Adipocyte (in vitro differentiated cells): Measurements from ENCODE around the gene SLC25A21.

Source experiments
- DNase-seq: peaks from one replicate; pipeline ENCODE4 v3.0.0-alpha.2; 2015; ENCODE audit warnings: low read depth
- H3K27me3 ChIP-seq: replicated peaks from 2 replicates; pipeline ENCODE4 v1.7.0; 2013; ENCODE audit warnings: mild to moderate bottlenecking, low read length, moderate library complexity; ENCODE audit not compliant: control insufficient read depth, insufficient read depth
- H3K36me3 ChIP-seq: 2 replicates; pipeline ENCODE4 v1.7.0; 2013; ENCODE audit warnings: low read length, mild to moderate bottlenecking, moderate library complexity; ENCODE audit not compliant: control insufficient read depth, insufficient read depth, severe bottlenecking
- H3K4me1 ChIP-seq: 2 replicates; pipeline ENCODE4 v1.7.0; 2013; ENCODE audit warnings: mild to moderate bottlenecking, low read length, moderate library complexity; ENCODE audit not compliant: control insufficient read depth, insufficient read depth
- H3K4me3 ChIP-seq: 2 replicates; pipeline ENCODE4 v1.7.0; 2013; ENCODE audit warnings: mild to moderate bottlenecking, low read length, moderate library complexity
- H3K9ac ChIP-seq: 2 replicates; pipeline ENCODE4 v1.7.0; 2013; ENCODE audit warnings: mild to moderate bottlenecking, low read length, moderate library complexity
- H3K9me3 ChIP-seq: 2 replicates; pipeline ENCODE4 v1.7.0; 2013; ENCODE audit warnings: mild to moderate bottlenecking, low read length, moderate library complexity; ENCODE audit not compliant: control insufficient read depth

Gene SLC25A21

DNA sequence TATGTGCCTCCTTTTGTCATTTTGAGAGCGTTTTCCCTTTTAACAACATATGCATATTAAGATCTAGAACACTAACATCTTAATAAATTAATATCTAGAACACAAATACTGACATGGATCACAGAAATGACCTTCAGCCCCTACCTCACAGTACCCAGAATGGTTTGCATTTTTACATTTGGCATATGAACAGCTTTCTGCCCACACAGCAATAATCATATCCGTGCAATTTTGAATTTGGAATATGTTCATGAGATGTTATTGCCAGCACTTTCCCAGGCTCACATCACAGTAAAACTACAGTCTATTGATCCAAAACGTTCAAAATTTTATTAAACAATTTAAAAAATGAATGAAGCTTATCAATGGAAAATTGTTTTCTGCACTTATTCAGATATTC is 114.6 kb downstream of the SLC25A21 start:
- Histone ChIP-seq H3K9me3 (peaks cover 12% of the 10 kb centered on the region), H3K36me3 (no peaks in the 10 kb centered on the region), H3K4me1 (no peaks in the 10 kb centered on the region), H3K4me3 (no peak overlapping the region), H3K27me3 (peaks cover 4% of the 10 kb centered on the region), H3K9ac (no peak overlapping the region)
- DNase-seq: no peak

DNA sequence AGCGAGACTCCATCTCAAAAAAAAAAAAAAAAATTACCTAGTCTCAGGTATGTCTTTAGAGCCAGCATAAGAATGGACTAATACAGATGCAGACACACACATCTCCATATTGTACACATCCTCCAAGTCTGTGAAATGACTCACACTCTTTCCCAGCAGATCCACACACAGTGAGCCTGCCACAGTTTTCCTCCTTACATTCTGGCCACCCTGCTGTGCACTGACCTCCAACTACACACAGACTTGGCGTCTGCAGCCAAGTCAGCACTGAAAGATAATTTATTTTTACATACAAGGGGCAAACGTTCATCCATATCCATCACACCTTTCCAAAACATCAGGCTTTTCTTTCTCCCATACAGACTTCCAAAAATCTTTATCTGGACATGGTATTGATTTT is 115.9 kb downstream of the SLC25A21 start:
- no peak overlapping the region for H3K4me3 ChIP-seq
- peaks cover 4% of the 10 kb centered on the region for H3K27me3 ChIP-seq
- no peak overlapping the region for H3K9ac ChIP-seq
- no peak for DNase-seq
- H3K4me1 ChIP-seq: no peaks in the 10 kb centered on the region
- no peaks in the 10 kb centered on the region for H3K36me3 ChIP-seq
- peaks cover 12% of the 10 kb centered on the region for H3K9me3 ChIP-seq

DNA sequence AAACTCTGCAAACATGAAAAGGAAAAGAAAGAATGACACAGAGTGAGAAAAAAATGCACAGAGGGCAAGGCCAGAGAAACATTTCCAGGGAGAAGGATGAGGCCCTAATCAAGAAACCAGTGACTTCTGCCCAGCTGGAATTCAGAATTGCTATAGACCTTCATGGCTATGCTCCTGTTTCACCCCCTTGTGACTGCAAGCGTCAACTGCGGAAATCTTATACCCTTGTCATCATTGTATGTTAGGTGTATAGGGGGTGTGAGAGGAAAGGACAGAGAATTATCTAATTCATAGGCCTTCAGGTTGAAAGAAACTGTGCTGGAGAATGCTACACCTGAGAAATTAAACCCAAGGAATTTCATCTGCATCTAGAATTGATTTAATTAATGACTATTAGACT is 117.5 kb downstream of the SLC25A21 start:
- Histone ChIP-seq H3K9ac (no peak overlapping the region), H3K4me1 (no peaks in the 10 kb centered on the region), H3K9me3 (peaks cover 12% of the 10 kb centered on the region), H3K27me3 (no peaks in the 10 kb centered on the region), H3K36me3 (no peaks in the 10 kb centered on the region), H3K4me3 (no peak overlapping the region)
- DNase-seq: no peak

DNA sequence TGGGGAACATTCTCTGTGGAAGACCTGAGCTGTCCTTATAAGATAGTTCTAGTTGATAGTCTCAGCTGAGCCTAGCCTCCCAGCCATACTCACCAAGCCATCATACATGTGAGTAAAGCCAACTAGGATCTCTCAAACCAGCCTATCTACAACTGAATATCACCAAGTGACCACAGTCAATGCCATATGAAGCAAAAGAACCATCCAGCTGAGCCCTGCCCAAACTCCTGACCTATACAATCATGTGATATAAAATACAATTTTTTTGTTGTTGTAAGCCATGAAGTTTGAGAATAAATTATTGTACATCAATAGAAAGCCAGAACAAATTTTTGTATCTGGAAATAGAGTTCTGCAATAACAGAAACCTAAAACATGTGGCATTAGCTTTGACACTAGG is 118.3 kb downstream of the SLC25A21 start:
- H3K4me1 ChIP-seq: no peaks in the 10 kb centered on the region
- H3K9me3 ChIP-seq: peaks cover 12% of the 10 kb centered on the region
- no peak overlapping the region for H3K4me3 ChIP-seq
- H3K9ac ChIP-seq: no peak overlapping the region
- no peaks in the 10 kb centered on the region for H3K27me3 ChIP-seq
- H3K36me3 ChIP-seq: no peaks in the 10 kb centered on the region
- DNase-seq: no peak

DNA sequence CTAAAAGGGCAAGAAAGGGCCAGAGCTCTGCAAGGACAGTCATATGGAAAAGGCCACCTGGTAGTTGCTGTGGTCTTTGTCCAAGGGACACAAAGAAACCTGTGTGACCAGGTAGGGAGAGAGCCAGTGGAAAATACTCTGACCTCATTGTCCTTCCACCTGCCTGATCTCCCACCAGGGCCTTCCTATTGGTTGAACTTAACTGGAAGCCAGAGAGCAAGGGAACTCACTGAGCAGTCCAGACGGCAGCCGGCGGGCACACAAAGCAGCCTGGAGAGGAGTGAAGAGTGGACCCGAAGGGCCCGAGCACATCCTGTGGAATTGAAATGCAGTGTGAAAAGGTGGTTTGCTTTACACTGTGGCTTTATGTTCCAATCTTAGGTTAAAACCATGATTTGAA is 120.7 kb downstream of the SLC25A21 start:
- no peaks in the 10 kb centered on the region for H3K27me3 ChIP-seq
- no peak for DNase-seq
- peaks cover 12% of the 10 kb centered on the region for H3K9me3 ChIP-seq
- H3K4me3 ChIP-seq: no peak overlapping the region
- H3K36me3 ChIP-seq: no peaks in the 10 kb centered on the region
- H3K9ac ChIP-seq: no peak overlapping the region
- peaks cover 5% of the 10 kb centered on the region for H3K4me1 ChIP-seq

DNA sequence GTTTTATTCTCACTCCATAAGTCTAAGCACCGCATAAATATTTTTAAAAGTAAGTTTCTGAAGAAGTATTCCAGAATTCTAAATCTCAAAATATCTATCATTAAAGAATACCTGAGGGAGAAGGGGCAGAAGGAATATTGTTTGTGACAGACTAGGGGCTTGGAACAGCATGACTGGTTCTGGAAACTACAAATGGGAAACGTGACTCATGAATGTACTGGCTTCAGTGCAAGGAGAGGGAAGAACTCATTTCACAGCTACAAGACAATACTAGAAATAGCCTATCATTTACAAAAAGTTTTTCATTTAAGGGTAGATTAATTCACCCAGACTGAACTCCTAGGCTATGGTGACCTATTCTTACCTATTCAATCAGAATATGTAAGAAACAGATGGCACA is 121.3 kb downstream of the SLC25A21 start:
- Histone ChIP-seq H3K9me3 (peaks cover 12% of the 10 kb centered on the region), H3K36me3 (no peaks in the 10 kb centered on the region)

DNA sequence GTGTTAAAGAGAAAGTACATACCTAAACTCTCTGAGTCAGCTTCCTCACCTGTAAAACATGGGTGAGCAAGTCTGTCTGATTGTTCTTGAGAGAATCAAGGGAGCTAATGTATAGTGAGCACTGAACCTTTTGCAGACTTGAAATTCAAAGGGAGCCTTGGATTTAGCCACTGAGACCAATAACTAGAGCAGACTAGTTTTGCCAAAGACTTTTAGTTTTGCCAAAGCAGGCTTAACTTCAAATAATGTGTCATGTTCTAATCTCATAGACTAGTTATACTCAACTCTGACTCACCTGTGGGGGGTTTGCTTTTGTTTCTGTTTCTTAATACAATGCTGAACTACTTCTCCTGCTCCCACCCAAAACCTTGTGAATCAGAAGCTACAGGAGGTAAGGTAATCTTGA is 123.7 kb downstream of the SLC25A21 start:
- Histone ChIP-seq H3K4me3 (no peak overlapping the region), H3K9ac (no peak overlapping the region), H3K9me3 (no peaks in the 10 kb centered on the region), H3K27me3 (no peaks in the 10 kb centered on the region), H3K4me1 (peaks cover 5% of the 10 kb centered on the region), H3K36me3 (no peaks in the 10 kb centered on the region)
- peak; percentile 17 for DNase-seq

More for the DNA sequence above, 121.3 kb downstream of the SLC25A21 start:
- Histone ChIP-seq H3K9ac (no peak overlapping the region), H3K4me3 (no peak overlapping the region), H3K4me1 (peaks cover 5% of the 10 kb centered on the region), H3K27me3 (no peaks in the 10 kb centered on the region)
- no peak for DNase-seq

DNA sequence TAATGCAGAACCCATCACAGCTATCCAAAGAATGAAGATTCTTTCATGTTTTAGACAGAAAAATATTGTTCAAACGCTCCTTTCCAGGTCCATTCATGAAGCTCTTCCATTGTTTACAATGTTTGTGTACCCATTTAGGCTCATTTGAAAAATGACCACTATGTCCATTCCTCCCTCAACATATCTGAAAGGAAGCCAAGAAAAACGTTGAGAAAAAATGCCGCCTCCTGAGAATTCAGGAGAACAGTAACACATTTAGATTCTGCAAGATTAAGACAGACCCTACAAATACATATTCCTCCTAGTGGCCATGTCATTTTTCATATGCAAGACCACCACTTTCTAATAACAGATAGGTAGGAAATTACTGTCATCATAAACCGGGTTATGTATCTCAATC is 124.4 kb downstream of the SLC25A21 start:
- H3K27me3 ChIP-seq: no peaks in the 10 kb centered on the region
- H3K4me3 ChIP-seq: no peak overlapping the region
- DNase-seq: peak; percentile 50
- no peaks in the 10 kb centered on the region for H3K9me3 ChIP-seq
- H3K36me3 ChIP-seq: no peaks in the 10 kb centered on the region
- peaks cover 5% of the 10 kb centered on the region for H3K4me1 ChIP-seq
- no peak overlapping the region for H3K9ac ChIP-seq

DNA sequence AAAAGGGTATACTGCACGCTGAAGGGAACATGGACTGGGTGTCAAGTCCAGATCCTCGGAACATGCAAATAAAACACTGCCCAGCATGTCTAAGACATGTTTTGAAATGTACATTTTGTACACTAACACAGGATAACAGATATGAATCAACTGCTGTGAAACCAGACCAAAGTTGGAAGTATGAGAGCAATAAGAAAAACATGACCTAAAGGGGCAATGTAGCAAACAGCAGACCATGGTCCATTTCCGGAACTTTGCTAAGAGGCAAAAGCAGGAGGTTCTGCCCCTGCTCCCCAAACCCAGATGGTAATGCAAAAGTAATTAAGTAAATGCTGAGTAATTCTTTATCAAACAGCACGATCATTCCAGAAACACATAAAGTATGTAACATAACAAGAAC is 125.2 kb downstream of the SLC25A21 start:
- DNase-seq: peak; percentile 43
- H3K27me3 ChIP-seq: no peaks in the 10 kb centered on the region
- H3K9me3 ChIP-seq: no peaks in the 10 kb centered on the region
- H3K9ac ChIP-seq: no peak overlapping the region
- H3K4me1 ChIP-seq: peaks cover 5% of the 10 kb centered on the region
- no peaks in the 10 kb centered on the region for H3K36me3 ChIP-seq
- H3K4me3 ChIP-seq: no peak overlapping the region

DNA sequence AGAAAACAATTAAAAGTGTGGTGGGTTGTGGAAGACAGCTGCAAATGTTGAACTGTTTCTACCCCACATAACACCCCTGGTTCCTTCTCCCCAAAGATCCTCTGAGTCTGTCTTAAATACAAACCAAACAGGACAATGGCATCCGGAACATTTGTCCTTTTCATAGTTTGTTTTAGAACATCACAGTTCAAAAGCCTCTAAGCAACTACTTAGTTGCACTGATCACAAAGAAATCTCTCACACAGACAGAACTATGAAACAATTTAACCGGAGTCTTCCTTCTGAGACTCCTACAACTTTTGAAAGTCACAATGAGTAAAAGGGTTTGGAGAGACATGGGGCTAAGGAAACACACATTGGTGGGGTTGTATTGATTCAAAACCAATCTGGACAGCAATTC is 125.6 kb downstream of the SLC25A21 start:
- Histone ChIP-seq H3K36me3 (no peaks in the 10 kb centered on the region), H3K27me3 (no peaks in the 10 kb centered on the region), H3K9me3 (no peaks in the 10 kb centered on the region), H3K9ac (no peak overlapping the region), H3K4me3 (no peak overlapping the region), H3K4me1 (peaks cover 5% of the 10 kb centered on the region)
- no peak for DNase-seq

DNA sequence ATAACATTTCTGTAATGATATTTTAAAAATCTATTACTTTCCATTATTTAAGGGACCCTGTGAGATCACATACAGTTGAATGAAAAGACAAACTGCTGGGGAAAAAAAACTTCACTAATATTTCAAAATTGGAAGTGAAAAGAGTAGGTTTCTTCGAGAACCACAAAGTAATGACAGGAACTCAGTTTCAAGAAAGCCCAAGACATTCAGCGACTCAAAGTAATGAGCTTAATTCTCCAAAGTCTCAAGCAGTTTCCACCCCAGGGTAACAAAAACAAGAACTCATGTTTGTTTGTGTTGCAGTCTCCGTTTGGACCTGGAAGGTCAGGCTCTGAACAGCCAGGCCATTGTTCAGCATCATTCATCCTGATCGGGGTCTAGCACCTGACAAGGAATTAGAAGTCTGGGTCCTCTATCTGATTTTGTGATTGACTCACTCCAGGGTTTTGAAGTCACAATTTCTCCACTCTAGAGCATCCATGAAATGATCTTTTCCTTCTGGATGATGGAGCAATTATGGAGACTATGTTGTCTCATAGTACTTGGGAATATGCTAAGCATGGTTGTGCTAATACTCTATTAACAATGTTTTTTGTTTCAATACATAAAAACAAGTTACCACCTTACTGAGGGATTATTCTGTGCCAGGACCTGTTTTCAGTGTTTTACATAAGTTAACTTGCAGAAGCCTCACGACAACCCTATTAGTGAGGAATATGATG is 126.9 kb downstream of the SLC25A21 start:
- Histone ChIP-seq H3K4me1 (peaks cover 5% of the 10 kb centered on the region), H3K9ac (no peak overlapping the region), H3K36me3 (no peaks in the 10 kb centered on the region), H3K27me3 (no peaks in the 10 kb centered on the region), H3K9me3 (no peaks in the 10 kb centered on the region), H3K4me3 (no peak overlapping the region)
- DNase-seq: no peak
